HEK293 (cell line): ENCODE measurements around the gene PHAF1.
A peak's percentile ranks its signal among the peaks of the same experiment; 100 is the strongest.

ENCODE experiments used
- ZBTB20 ChIP-seq: fragments of 450-650 bp; formaldehyde crosslinking; IDR thresholded peaks from 2 replicates; pipeline ENCODE4 v1.5.1; 2016; ENCODE audit warnings: missing biosample characterization, missing genetic modification characterization
- ZNF555 ChIP-seq: fragments of 450-650 bp; formaldehyde crosslinking; conservative IDR thresholded peaks from 2 replicates; pipeline ENCODE4 v1.5.1; 2017; ENCODE audit warnings: missing biosample characterization, mild to moderate bottlenecking, missing genetic modification characterization, inconsistent platforms
- ZNF785 ChIP-seq: fragments of 450-650 bp; formaldehyde crosslinking; IDR thresholded peaks from 2 replicates; pipeline ENCODE4 v1.5.1; 2016; ENCODE audit warnings: missing biosample characterization, missing genetic modification characterization
- TF ChIP-seq, protein P1 (sequence below): fragments of 450-650 bp; formaldehyde crosslinking; IDR thresholded peaks from 2 replicates; pipeline ENCODE4 v1.5.1; 2016; ENCODE audit warnings: missing biosample characterization, missing genetic modification characterization
- TF ChIP-seq, protein P2 (sequence below): fragments of 450-650 bp; formaldehyde crosslinking; IDR thresholded peaks from 2 replicates; pipeline ENCODE4 v1.5.1; 2016; ENCODE audit warnings: missing biosample characterization, missing genetic modification characterization
- TF ChIP-seq, protein P3 (sequence below): fragments of 450-650 bp; formaldehyde crosslinking; IDR thresholded peaks from 2 replicates; pipeline ENCODE4 v1.5.1; 2016; ENCODE audit warnings: missing biosample characterization, missing genetic modification characterization

DNA sequence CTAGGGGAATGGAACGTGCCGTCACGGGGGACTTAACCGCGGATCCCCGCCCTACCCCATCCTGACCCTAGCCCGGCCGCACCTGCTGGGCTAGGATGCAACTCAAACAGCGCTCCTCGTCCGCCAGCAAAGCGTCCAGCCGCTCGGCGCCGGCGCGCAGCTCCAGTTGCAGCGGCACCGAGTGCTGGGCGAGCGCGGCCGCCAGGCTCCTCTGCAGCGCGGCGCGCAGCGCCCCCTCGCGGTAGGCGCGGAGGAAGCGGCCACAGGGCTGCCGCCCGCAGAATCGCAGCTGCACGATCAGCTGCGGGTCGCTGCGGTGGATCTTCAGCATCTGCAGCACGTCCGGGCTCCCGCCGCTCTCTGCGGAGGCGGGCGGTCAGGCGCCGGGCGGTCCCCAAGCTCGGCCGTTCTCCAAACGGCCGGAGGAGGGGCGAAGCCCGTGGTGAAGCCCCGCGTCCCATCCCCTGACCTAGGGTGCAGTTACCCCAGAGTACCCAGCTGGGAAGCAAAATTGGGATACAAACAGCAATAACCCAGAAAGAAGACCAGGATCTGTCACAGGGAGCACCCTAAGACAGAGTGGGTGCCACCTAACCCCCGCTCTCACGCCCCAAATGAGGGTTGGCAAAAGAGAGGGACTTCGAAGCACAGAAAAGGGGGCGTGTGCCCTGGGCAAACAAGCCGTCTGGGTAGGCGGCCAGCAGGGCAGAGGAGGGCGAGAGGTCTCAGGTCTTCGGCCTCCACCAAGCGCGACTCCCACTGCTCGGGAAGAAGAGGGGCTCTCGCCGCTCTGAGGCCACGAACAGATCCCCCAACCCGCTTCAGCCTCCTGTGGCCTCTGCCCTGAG is 45.8 kb downstream of the PHAF1 start:
- no peak for TF ChIP-seq ZBTB20 (tag by site-specific recombination)
- no peak for TF ChIP-seq ZNF785 (tag by site-specific recombination)
- TF ChIP-seq, protein P1, sequence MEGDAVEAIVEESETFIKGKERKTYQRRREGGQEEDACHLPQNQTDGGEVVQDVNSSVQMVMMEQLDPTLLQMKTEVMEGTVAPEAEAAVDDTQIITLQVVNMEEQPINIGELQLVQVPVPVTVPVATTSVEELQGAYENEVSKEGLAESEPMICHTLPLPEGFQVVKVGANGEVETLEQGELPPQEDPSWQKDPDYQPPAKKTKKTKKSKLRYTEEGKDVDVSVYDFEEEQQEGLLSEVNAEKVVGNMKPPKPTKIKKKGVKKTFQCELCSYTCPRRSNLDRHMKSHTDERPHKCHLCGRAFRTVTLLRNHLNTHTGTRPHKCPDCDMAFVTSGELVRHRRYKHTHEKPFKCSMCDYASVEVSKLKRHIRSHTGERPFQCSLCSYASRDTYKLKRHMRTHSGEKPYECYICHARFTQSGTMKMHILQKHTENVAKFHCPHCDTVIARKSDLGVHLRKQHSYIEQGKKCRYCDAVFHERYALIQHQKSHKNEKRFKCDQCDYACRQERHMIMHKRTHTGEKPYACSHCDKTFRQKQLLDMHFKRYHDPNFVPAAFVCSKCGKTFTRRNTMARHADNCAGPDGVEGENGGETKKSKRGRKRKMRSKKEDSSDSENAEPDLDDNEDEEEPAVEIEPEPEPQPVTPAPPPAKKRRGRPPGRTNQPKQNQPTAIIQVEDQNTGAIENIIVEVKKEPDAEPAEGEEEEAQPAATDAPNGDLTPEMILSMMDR: peak; percentile 67
- TF ChIP-seq, protein P2, sequence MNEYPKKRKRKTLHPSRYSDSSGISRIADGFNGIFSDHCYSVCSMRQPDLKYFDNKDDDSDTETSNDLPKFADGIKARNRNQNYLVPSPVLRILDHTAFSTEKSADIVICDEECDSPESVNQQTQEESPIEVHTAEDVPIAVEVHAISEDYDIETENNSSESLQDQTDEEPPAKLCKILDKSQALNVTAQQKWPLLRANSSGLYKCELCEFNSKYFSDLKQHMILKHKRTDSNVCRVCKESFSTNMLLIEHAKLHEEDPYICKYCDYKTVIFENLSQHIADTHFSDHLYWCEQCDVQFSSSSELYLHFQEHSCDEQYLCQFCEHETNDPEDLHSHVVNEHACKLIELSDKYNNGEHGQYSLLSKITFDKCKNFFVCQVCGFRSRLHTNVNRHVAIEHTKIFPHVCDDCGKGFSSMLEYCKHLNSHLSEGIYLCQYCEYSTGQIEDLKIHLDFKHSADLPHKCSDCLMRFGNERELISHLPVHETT: no peak
- TF ChIP-seq ZNF555: no peak
- TF ChIP-seq, protein P3, sequence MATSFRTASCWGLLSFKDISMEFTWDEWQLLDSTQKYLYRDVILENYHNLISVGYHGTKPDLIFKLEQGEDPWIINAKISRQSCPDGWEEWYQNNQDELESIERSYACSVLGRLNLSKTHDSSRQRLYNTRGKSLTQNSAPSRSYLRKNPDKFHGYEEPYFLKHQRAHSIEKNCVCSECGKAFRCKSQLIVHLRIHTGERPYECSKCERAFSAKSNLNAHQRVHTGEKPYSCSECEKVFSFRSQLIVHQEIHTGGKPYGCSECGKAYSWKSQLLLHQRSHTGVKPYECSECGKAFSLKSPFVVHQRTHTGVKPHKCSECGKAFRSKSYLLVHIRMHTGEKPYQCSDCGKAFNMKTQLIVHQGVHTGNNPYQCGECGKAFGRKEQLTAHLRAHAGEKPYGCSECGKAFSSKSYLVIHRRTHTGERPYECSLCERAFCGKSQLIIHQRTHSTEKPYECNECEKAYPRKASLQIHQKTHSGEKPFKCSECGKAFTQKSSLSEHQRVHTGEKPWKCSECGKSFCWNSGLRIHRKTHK (tag by site-specific recombination): no peak
